Adrenal gland (tissue), 12 donors: ENCODE measurements around the gene TFB2M. TPM values are rescaled to one million over a fixed set of nuclear protein-coding genes. Genes with fewer than 3 reads are reported as not detected.
"Not testable (repeated sequence)": the region's sequence is repeated elsewhere in the genome, so short reads cannot be mapped to it uniquely, and the experiment has no call there.

Experiments used
- DNase-seq, 7 donors: peaks; one replicate each; pipeline ENCODE4 v3.0.0-alpha.2; 2019 to 2020
- H3K27ac ChIP-seq, 5 donors: fragments of 200-600 bp; sonication (generic) in 4 of 5; 1 replicate in 3 of 5; 2 replicates in 2 of 5; pipeline versions ENCODE4 v1.5.1 to v1.8.0; 2016 to 2020; ENCODE audit warnings: mild to moderate bottlenecking in 1 of 5
- H3K27me3 ChIP-seq: fragments of 200-600 bp; 2 replicates; pipeline ENCODE4 v1.8.0; 2021
- H3K36me3 ChIP-seq, 2 donors: fragments of 200-600 bp; replicated peaks in 1 of 2; 1 replicate in 1 of 2; 2 replicates in 1 of 2; pipeline versions ENCODE4 v1.5.1 to v1.8.0; 2018 to 2022
- H3K4me1 ChIP-seq, 2 donors: fragments of 200-600 bp; replicated peaks in 1 of 2; 1 replicate in 1 of 2; 2 replicates in 1 of 2; pipeline versions ENCODE4 v1.5.1 to v1.8.0; 2018 to 2021
- H3K4me3 ChIP-seq, 4 donors: fragments of 200-600 bp; sonication (generic) in 3 of 4; one replicate each; pipeline ENCODE4 v1.5.1; 2016 to 2018
- H3K9me3 ChIP-seq, 3 donors: fragments of 200-600 bp; sonication (generic) in 1 of 3; replicated peaks in 1 of 3; 1 replicate in 2 of 3; 2 replicates in 1 of 3; pipeline versions ENCODE4 v1.5.1 to v1.8.0; 2016 to 2021
- POLR2A ChIP-seq, 2 donors: fragments of 450-650 bp; IDR thresholded peaks; one replicate each; pipeline ENCODE4 v1.6.1; 2017; ENCODE audit warnings: antibody characterized with exemption in 2 of 2, mild to moderate bottlenecking in 2 of 2, moderate library complexity in 1 of 2
- WGBS, 4 donors: extraction: QIAGEN DNeasy Blood & Tissue Kit in 2 of 4; methylation state at CpG; one replicate each; pipeline versions ENCODE4 v1.1.5 to v1.1.7; 2013 to 2017; 5-methylcytosine and 5-hydroxymethylcytosine counted together
- intact Hi-C, 2 donors: fragments of 100-400 bp; cut with DNase I; formaldehyde crosslinking; loops; one replicate each; pipeline versions ENCODE4 v1.14.1 to v1.15.0; 2022 to 2023
- polyA plus RNA-seq, 3 donors: library from polyadenylated mRNA; stranded (reverse); fragments of 200-250 nt in 2 of 3; fragments of 350-450 nt in 1 of 3; fragmentation: Illumina TruSeq in 1 of 3; extraction: RNeasy Lipid Tissue Mini Kit (QIAGEN cat#74804) in 1 of 3; gene quantifications; one replicate each; pipeline ENCODE4 v1.2.3, GENCODE V29; 2013 to 2014
- total RNA-seq, 9 donors: library from RNA; depleted of rRNA in 4 of 9; stranded (reverse); fragments of >200 nt in 4 of 9; fragments of 120-200 nt in 1 of 9; fragmentation: NEBNext Ultra II Directional in 1 of 9; extraction: Animal tissue kit (Norgen Biotek cat#: 25700) in 1 of 9; gene quantifications; one replicate each; pipeline versions ENCODE4 v1.1.0 to v1.2.4, GENCODE V29; 2013 to 2023
- TF ChIP-seq, protein P1 (sequence below), 6 experiments: fragments of 450-650 bp in 4 of 6; fragments of 200-600 bp in 2 of 6; sonication (generic) in 1 of 6; IDR thresholded peaks; 1 replicate in 5 of 6; 2 replicates in 1 of 6; pipeline versions ENCODE4 v1.5.1 to v1.8.0; 2016 to 2021; ENCODE audit warnings: antibody characterized with exemption in 6 of 6, mild to moderate bottlenecking in 2 of 6, moderate library complexity in 1 of 6
- donor health status: healthy with polysubstance abuse.
- donor health status: Bipolar disorder and iron deficiency.
- donor health status: DM: yes; HTN: yes; CAD: no.
- donor health status: DM: no; HTN: no; CAD: no.
- donor health status: DM: no; HTN: no; CAD: no.
- donor health status: DM: yes; HTN: yes; CAD: no.

TFB2M gene
- total and polyA plus RNA-seq, 12 donors, result 6.0 to 44.8 (median 26.5) TPM

DNA sequence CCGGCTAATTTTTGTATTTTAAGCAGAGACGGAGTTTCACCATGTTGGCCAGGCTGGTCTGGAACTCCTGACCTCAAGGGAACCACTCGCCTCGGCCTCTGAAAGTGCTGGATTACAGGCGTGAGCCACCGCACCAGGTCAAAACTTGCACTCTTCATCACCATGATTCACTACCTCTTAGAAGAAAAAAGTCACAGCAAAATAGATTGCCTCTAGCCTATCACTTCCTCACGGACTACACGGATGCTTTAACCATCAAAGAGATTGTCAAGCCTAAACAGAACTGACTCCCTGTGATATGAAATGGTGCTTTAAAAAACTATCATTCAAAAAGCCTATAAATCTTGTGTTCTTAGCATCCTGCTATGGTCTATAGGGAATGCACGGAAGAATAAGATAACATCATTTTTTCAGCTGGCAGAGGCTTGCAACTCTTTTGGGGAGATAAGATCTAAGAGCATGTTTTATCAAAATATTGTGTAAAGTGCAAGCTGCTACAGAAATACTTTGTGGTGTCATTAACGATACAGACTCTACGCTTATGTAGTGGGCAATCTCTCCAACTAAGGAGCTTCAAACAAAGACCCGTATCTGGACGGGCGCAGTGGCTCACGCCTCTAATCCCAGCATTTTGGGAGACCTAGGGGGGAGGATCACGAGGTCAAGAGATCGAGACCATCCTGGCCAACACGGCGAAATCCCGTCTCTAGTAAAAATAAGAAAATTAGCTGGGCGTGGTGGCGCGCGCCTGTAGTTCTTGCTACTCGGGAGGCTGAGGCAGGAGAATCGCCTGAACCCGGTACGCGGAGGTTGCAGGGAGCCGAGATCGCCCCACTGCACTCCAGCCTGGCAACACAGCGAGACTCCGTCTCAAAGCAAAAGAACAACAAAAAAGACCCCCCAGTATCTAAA is 966 bp downstream of the TFB2M start:
- TF ChIP-seq POLR2A (IDR thresholded peaks at IDR 0.05), result no peak
- TF ChIP-seq, protein P1, sequence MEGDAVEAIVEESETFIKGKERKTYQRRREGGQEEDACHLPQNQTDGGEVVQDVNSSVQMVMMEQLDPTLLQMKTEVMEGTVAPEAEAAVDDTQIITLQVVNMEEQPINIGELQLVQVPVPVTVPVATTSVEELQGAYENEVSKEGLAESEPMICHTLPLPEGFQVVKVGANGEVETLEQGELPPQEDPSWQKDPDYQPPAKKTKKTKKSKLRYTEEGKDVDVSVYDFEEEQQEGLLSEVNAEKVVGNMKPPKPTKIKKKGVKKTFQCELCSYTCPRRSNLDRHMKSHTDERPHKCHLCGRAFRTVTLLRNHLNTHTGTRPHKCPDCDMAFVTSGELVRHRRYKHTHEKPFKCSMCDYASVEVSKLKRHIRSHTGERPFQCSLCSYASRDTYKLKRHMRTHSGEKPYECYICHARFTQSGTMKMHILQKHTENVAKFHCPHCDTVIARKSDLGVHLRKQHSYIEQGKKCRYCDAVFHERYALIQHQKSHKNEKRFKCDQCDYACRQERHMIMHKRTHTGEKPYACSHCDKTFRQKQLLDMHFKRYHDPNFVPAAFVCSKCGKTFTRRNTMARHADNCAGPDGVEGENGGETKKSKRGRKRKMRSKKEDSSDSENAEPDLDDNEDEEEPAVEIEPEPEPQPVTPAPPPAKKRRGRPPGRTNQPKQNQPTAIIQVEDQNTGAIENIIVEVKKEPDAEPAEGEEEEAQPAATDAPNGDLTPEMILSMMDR (IDR thresholded peaks at IDR 0.05), result no peak
- Histone ChIP-seq H3K4me3 (peak overlapping the region; percentile 66 to 91 (median 83)), H3K9me3 (no peaks in the 10 kb centered on the region), H3K27me3 (no peaks in the 10 kb centered on the region), H3K4me1 (peaks cover 35 to 48% of the 10 kb centered on the region in 2 donors), H3K36me3 (peaks cover 0 to 16% of the 10 kb centered on the region in 2 donors), H3K27ac (peak overlapping the region; percentile 46 to 98 (median 75))
- DNase-seq, result no peak
- intact Hi-C loops, result no loop called here
- WGBS, 4 donors, result 23 to 35% (median 29%) methylated on average over 33 of the region's 33 CpGs

DNA sequence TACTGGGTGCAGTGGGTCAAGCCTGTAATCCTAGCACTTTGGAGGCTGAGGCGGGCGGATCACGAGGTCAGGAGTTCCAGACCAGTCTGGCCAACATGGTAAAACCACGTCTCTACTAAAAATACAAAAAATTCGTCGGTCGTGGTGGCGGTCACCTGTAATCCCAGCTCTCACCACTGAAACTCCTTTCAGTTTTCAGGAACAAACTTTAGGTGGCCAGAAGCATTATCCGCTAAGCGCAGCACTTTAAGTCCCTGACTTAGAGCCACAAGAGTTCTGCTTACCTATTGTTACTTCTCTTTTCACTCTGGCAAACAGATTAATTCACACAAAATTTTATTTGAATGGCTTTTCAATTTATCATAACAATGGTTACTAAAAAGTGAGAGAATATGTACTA is 5.2 kb downstream of the TFB2M start:
- intact Hi-C loops, DNase-seq, H3K27ac ChIP-seq, H3K4me3 ChIP-seq, H3K9me3 ChIP-seq, H3K27me3 ChIP-seq: not testable (repeated sequence)
- TF ChIP-seq, protein P1 (IDR thresholded peaks at IDR 0.05), result peak in 1 of 6 experiments; percentile 24
- Histone ChIP-seq H3K4me1 (peaks cover 12 to 18% of the 10 kb centered on the region in 2 donors), H3K36me3 (peaks cover 0 to 36% of the 10 kb centered on the region in 2 donors)
- 84 to 92% (median 90%) methylated on average over 10 of the region's 10 CpGs for WGBS, 4 donors

DNA sequence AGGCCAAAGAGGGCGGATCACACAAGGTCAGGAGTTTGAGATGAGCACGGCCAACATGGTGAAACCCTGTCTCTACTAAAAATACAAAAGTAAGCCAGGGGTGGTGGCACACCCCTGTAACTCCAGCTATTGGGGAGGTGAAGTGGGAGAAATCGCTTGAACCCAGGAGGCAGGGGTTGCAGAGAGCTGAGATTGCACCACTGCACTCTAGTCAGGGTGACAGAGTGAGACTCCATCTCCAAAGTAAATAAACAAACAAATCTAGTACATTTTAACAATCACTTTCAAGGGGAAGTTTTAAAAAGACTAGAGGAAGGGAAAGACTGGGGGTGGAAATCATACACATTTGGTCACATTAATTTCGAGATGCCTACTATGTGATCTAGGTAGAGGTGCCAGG is 6.8 kb downstream of the TFB2M start:
- Histone ChIP-seq H3K9me3 (no peaks in the 10 kb centered on the region), H3K27me3 (no peaks in the 10 kb centered on the region), H3K4me1 (peaks cover 2 to 8% of the 10 kb centered on the region in 2 donors), H3K27ac (no peak overlapping the region), H3K4me3 (no peak overlapping the region), H3K36me3 (peaks cover 0 to 41% of the 10 kb centered on the region in 2 donors)
- WGBS, 4 donors, result 73 to 90% (median 84%) methylated on average over 4 of the region's 4 CpGs
- no peak for TF ChIP-seq POLR2A (IDR thresholded peaks at IDR 0.05)
- TF ChIP-seq, protein P1 (IDR thresholded peaks at IDR 0.05), result no peak
- DNase-seq, result no peak
- intact Hi-C loops, result loop anchor here in 1 of 2 donors (10.0 kb wide), 1 partner anchor 85 kb away; no protein-coding TSS in a partner anchor

DNA sequence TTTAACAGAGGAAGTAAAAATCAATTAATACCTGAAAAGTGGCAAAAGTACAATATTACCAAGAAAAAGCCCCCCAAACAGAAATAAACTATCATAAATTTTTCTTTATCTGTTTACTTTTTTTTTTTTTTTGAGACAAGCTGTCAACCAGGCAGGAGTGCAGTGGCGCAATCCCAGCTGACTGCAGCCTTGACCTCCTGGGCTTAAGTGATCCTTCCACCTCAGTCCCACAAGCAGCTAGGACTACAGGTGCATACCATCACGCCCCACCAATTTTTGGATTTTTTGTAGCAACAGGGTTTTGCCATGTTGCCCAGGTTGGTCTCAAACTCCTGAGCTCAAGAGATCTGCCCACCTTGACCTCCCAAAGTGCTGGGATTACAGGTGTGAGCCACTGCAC is 8.0 kb downstream of the TFB2M start:
- intact Hi-C loops, result loop anchor here in 1 of 2 donors (10.0 kb wide), 1 partner anchor 87 kb away; no protein-coding TSS in a partner anchor
- no peaks in the 10 kb centered on the region for H3K9me3 ChIP-seq
- WGBS, 4 donors, result 52 to 62% (median 61%) methylated on average over 2 of the region's 2 CpGs
- no peaks in the 10 kb centered on the region for H3K27me3 ChIP-seq
- no peak overlapping the region for H3K4me3 ChIP-seq
- H3K36me3 ChIP-seq, result peaks cover 0 to 32% of the 10 kb centered on the region in 2 donors
- no peak for TF ChIP-seq POLR2A (IDR thresholded peaks at IDR 0.05)
- TF ChIP-seq, protein P1 (IDR thresholded peaks at IDR 0.05), result no peak
- H3K27ac ChIP-seq, result peak overlapping the region in 1 of 5 donors; percentile 44
- H3K4me1 ChIP-seq, result no peaks in the 10 kb centered on the region
- peak in 3 of 7 donors; percentile 46 to 65 (median 54) for DNase-seq
